Body of pancreas (tissue), 4 donors: ENCODE results near the gene SEC31B.

Source experiments
- POLR2A ChIP-seq, 3 donors: fragments of 450-650 bp; IDR thresholded peaks; one replicate each; pipeline ENCODE4 v1.6.1; 2016; ENCODE audit warnings: antibody characterized with exemption in 3 of 3, mild to moderate bottlenecking in 2 of 3
- TF ChIP-seq, protein P1 (sequence below), 7 experiments: fragments of 450-650 bp in 4 of 7; fragments of 200-600 bp in 3 of 7; sonication (generic) in 3 of 7; IDR thresholded peaks; one replicate each; pipeline ENCODE4 v1.5.1; 2016 to 2019; ENCODE audit warnings: antibody characterized with exemption in 7 of 7

DNA sequence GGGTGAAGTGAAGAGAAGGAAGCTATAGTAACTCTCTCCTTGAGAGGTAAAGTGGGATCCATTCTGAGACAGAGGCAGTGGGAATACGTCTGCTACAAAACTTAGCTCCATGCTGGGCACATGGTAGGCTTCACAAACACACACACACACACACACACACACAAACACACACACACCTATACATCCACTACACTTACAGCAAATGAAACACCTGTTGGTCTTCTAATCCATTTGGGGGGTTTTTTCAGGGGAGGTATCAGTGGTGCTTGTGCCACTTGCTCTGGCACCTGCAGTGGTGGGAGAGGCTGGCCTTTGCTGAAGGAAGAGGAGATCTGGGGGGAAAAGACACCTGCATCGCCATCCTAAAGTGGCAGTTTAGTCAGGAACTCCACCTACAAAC is 14.5 kb downstream of the SEC31B start:
- TF ChIP-seq POLR2A (IDR thresholded peaks at IDR 0.05), result no peak
- TF ChIP-seq, protein P1, sequence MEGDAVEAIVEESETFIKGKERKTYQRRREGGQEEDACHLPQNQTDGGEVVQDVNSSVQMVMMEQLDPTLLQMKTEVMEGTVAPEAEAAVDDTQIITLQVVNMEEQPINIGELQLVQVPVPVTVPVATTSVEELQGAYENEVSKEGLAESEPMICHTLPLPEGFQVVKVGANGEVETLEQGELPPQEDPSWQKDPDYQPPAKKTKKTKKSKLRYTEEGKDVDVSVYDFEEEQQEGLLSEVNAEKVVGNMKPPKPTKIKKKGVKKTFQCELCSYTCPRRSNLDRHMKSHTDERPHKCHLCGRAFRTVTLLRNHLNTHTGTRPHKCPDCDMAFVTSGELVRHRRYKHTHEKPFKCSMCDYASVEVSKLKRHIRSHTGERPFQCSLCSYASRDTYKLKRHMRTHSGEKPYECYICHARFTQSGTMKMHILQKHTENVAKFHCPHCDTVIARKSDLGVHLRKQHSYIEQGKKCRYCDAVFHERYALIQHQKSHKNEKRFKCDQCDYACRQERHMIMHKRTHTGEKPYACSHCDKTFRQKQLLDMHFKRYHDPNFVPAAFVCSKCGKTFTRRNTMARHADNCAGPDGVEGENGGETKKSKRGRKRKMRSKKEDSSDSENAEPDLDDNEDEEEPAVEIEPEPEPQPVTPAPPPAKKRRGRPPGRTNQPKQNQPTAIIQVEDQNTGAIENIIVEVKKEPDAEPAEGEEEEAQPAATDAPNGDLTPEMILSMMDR (IDR thresholded peaks at IDR 0.05), result no peak
